PC-3 (cell line): Measurements from ENCODE around the gene ABLIM3. TPM values are rescaled to one million over a fixed set of nuclear protein-coding genes. Genes with fewer than 3 reads are reported as not detected.

Experiments used
- ATAC-seq: fragments of 200-7000 bp; cut with Tn5 transposase; 2 replicates; pipeline ENCODE4 v1.9.1; 2020; ENCODE audit warnings: mild to moderate bottlenecking, moderate library complexity
- BruUV-seq: library from RNA; stranded (reverse); fragments of 400-500 nt; replicated peaks from 2 replicates; lab custom pipeline; 2021; lab: Mats Ljungman, UMichigan
- CTCF ChIA-PET: fragments of 300-600 bp; sonication (Branson Sonifier 250); formaldehyde crosslinking; loops from one replicate; lab custom pipeline; 2022; ENCODE audit warnings: antibody characterized with exemption; lab: Charles Lee
- POLR2A ChIA-PET: fragments of 300-600 bp; sonication (Branson Sonifier 250); formaldehyde crosslinking; loops from one replicate; lab custom pipeline; 2022; ENCODE audit warnings: antibody characterized with exemption; ENCODE audit not compliant: unreplicated experiment; lab: Charles Lee
- DNase-seq: peaks from one replicate; pipeline ENCODE4 v3.0.0-alpha.2; 2015
- H2AFZ ChIP-seq: fragments of 300-600 bp; sonication (generic); 2 replicates; pipeline ENCODE4 v1.6.0; 2016; ENCODE audit warnings: antibody characterized with exemption, low read length
- H3F3A ChIP-seq: fragments of 300-600 bp; sonication (generic); one replicate; pipeline ENCODE4 v1.6.0; 2017; ENCODE audit warnings: antibody characterized with exemption, low read length, control low read depth, mild to moderate bottlenecking; ENCODE audit not compliant: unreplicated experiment
- H3K27ac ChIP-seq: fragments of 300-600 bp; sonication (generic); 2 replicates; pipeline ENCODE4 v1.5.1; 2016; ENCODE audit warnings: mild to moderate bottlenecking, low read length
- H3K27me3 ChIP-seq: fragments of 300-600 bp; sonication (generic); 2 replicates; pipeline ENCODE4 v1.6.1; 2016; ENCODE audit warnings: low read length, mixed read lengths
- H3K36me3 ChIP-seq: fragments of 300-600 bp; sonication (generic); 2 replicates; pipeline ENCODE4 v1.6.1; 2016; ENCODE audit warnings: low read depth, mixed run types, low read length, mixed read lengths
- H3K4me1 ChIP-seq: fragments of 300-600 bp; sonication (generic); 2 replicates; pipeline ENCODE4 v1.5.1; 2016; ENCODE audit warnings: low read length; ENCODE audit not compliant: insufficient read depth
- H3K4me2 ChIP-seq: fragments of 300-600 bp; sonication (generic); 2 replicates; pipeline ENCODE4 v1.6.0; 2016; ENCODE audit warnings: low read length
- H3K4me3 ChIP-seq: fragments of 300-600 bp; sonication (generic); 2 replicates; pipeline ENCODE4 v1.5.1; 2016; ENCODE audit warnings: mild to moderate bottlenecking, low read length, mixed read lengths
- H3K79me2 ChIP-seq: fragments of 300-600 bp; sonication (generic); 2 replicates; pipeline ENCODE4 v1.6.1; 2017; ENCODE audit warnings: low read length, mixed read lengths
- H3K9ac ChIP-seq: fragments of 300-600 bp; sonication (generic); 2 replicates; pipeline ENCODE4 v1.6.0; 2016; ENCODE audit warnings: mild to moderate bottlenecking, low read length
- H3K9me2 ChIP-seq: fragments of 300-600 bp; sonication (generic); replicated peaks from 2 replicates; pipeline ENCODE4 v1.6.1; 2016; ENCODE audit warnings: mixed run types, low read length, mixed read lengths
- H3K9me3 ChIP-seq: fragments of 300-600 bp; sonication (generic); 2 replicates; pipeline ENCODE4 v1.6.1; 2016; ENCODE audit warnings: low read length, mixed read lengths
- H4K20me1 ChIP-seq: fragments of 300-600 bp; sonication (generic); 2 replicates; pipeline ENCODE4 v1.6.1; 2016; ENCODE audit warnings: low read length, mixed read lengths
- CTCF ChIP-seq: fragments of 300-600 bp; sonication (generic); conservative IDR thresholded peaks from 2 replicates; pipeline ENCODE4 v1.5.1; 2017; ENCODE audit warnings: antibody characterized with exemption, low read depth, mild to moderate bottlenecking, low read length
- EZH2 ChIP-seq: fragments of 300-600 bp; sonication (generic); IDR thresholded peaks from one replicate; pipeline ENCODE4 v1.6.1; 2017; ENCODE audit warnings: antibody characterized with exemption, mild to moderate bottlenecking, low read length; ENCODE audit not compliant: unreplicated experiment
- EZH2phosphoT487 ChIP-seq: fragments of 300-600 bp; sonication (generic); IDR thresholded peaks from 2 replicates; pipeline ENCODE4 v1.6.1; 2018; ENCODE audit warnings: mild to moderate bottlenecking, antibody characterized with exemption, low read length, borderline replicate concordance
- intact Hi-C: fragments of 100-400 bp; cut with micrococcal nuclease; formaldehyde crosslinking; loops from 2 replicates; pipeline ENCODE4 v1.9.0; 2023
- total RNA-seq: library from RNA; depleted of rRNA; stranded (reverse); fragments of >200 nt; gene quantifications from 2 replicates; pipeline ENCODE4 v1.2.3, GENCODE V29; 2014

ABLIM3 gene
- total RNA-seq, 1 experiment from 2014 or later = 43.6 TPM

GRCh38 chr5:149108651-149109280, 32.5 kb upstream of the ABLIM3 start:
- Histone ChIP-seq H3K4me3 (no peak overlapping the region), H3K9me2 (no peaks in the 10 kb centered on the region), H3K4me2 (no peak overlapping the region), H3K27ac (no peak overlapping the region), H3K36me3 (no peaks in the 10 kb centered on the region), H4K20me1 (no peaks in the 10 kb centered on the region), H3K9ac (no peak overlapping the region), H3K4me1 (peaks cover 21% of the 10 kb centered on the region), H3F3A (no peaks in the 10 kb centered on the region), H3K79me2 (no peaks in the 10 kb centered on the region), H3K27me3 (no peaks in the 10 kb centered on the region), H2AFZ (no peak overlapping the region), H3K9me3 (no peaks in the 10 kb centered on the region)
- no peak for ATAC-seq
- DNase-seq = no peak
- no TSS peak for BruUV-seq
- intact Hi-C loops = no loop called here
- CTCF ChIA-PET = interaction anchor here (0.7 kb wide), 1 partner anchor 28 kb away, joined by 3 read pairs; no protein-coding TSS in a partner anchor
- no peak for TF ChIP-seq CTCF
- no peak for TF ChIP-seq EZH2
- POLR2A ChIA-PET = interaction anchor here (0.5 kb wide), 1 partner anchor 840 kb away, joined by 3 read pairs; the partner anchor contains the start of gene SPINK13

GRCh38 chr5:149110406-149110805, 30.9 kb upstream of the ABLIM3 start:
- H3K4me2 ChIP-seq = no peak overlapping the region
- BruUV-seq = no TSS peak
- intact Hi-C loops = no loop called here
- H3K4me3 ChIP-seq = no peak overlapping the region
- H3K4me1 ChIP-seq = peaks cover 35% of the 10 kb centered on the region
- peak overlapping the region; percentile 11; the same call in 1 of the 2 replicates for H2AFZ ChIP-seq
- H3K27ac ChIP-seq = no peak overlapping the region
- H3K9ac ChIP-seq = no peak overlapping the region
- ChIA-PET CTCF (interaction anchor here (0.6 kb wide), 1 partner anchor 9 kb away, joined by 4 read pairs; no protein-coding TSS in a partner anchor), POLR2A (interaction anchor here (0.7 kb wide), 1 partner anchor 149 kb away, joined by 7 read pairs; no protein-coding TSS in a partner anchor)
- ATAC-seq = no peak
- H3K9me3 ChIP-seq = no peaks in the 10 kb centered on the region
- H3K27me3 ChIP-seq = no peaks in the 10 kb centered on the region
- H3K79me2 ChIP-seq = no peaks in the 10 kb centered on the region
- peak; percentile 53 for DNase-seq
- no peaks in the 10 kb centered on the region for H3K9me2 ChIP-seq
- no peaks in the 10 kb centered on the region for H3K36me3 ChIP-seq
- TF ChIP-seq EZH2phosphoT487 (no peak), EZH2 (no peak), CTCF (no peak)
- no peaks in the 10 kb centered on the region for H3F3A ChIP-seq
- H4K20me1 ChIP-seq = no peaks in the 10 kb centered on the region

GRCh38 chr5:149113669-149114068, 27.6 kb upstream of the ABLIM3 start:
- Histone ChIP-seq H3K4me2 (peak overlapping the region; percentile 63), H3K9me3 (no peaks in the 10 kb centered on the region), H3K4me1 (peaks cover 47% of the 10 kb centered on the region), H4K20me1 (no peaks in the 10 kb centered on the region), H3K79me2 (no peaks in the 10 kb centered on the region), H3K4me3 (peak overlapping the region; percentile 5; the same call in 1 of the 2 replicates), H3K36me3 (no peaks in the 10 kb centered on the region), H3K9ac (peak overlapping the region; percentile 22), H2AFZ (no peak overlapping the region), H3K27ac (peak overlapping the region; percentile 53), H3K27me3 (no peaks in the 10 kb centered on the region), H3F3A (no peaks in the 10 kb centered on the region), H3K9me2 (no peaks in the 10 kb centered on the region)
- ChIA-PET CTCF (interaction anchor here (0.5 to 2.6 kb wide), 4 partner anchors 78 to 372 kb away, joined by 3 to 44 read pairs (median 11); no protein-coding TSS in a partner anchor), POLR2A (interaction anchor here (0.5 to 0.6 kb wide), 2 partner anchors 40 to 42 kb away, joined by 4 to 6 read pairs; no protein-coding TSS in a partner anchor)
- TF ChIP-seq EZH2 = no peak
- TF ChIP-seq EZH2phosphoT487 = no peak
- TF ChIP-seq CTCF = no peak
- DNase-seq = peak; percentile 99
- no TSS peak for BruUV-seq
- intact Hi-C loops = loop anchor here (1.0 kb wide), 13 partner anchors 39 to 380 kb away; partner anchors contain the start of gene ADRB2
- ATAC-seq = peak; percentile 44
